Mucosa of descending colon (tissue), 3 donors: ENCODE results near the gene SCO2. TPM values are rescaled to one million over a fixed set of nuclear protein-coding genes. Genes with fewer than 3 reads are reported as not detected.
"Not testable (repeated sequence)": the region's sequence is repeated elsewhere in the genome, so short reads cannot be mapped to it uniquely, and the experiment has no call there.

Experiments
- ATAC-seq: fragments of 200-7000 bp; cut with Tn5 transposase; one replicate; pipeline ENCODE4 v1.9.1; 2020; ENCODE audit warnings: mild to moderate bottlenecking, moderate library complexity
- DNase-seq, 3 donors: peaks; one replicate each; pipeline ENCODE4 v3.0.0-alpha.2; 2020
- H3K36me3 ChIP-seq: fragments of 200-600 bp; one replicate; pipeline ENCODE4 v1.8.0; 2021; ENCODE audit warnings: low read depth, mild to moderate bottlenecking
- H3K4me1 ChIP-seq: fragments of 200-600 bp; one replicate; pipeline ENCODE4 v1.8.0; 2021; ENCODE audit warnings: low read depth, mild to moderate bottlenecking
- H3K4me3 ChIP-seq: fragments of 200-600 bp; one replicate; pipeline ENCODE4 v1.8.0; 2021; ENCODE audit warnings: mild to moderate bottlenecking
- H3K9me3 ChIP-seq: fragments of 200-600 bp; one replicate; pipeline ENCODE4 v1.8.0; 2021; ENCODE audit warnings: mild to moderate bottlenecking
- intact Hi-C, 2 donors: fragments of 100-400 bp; cut with DNase I in 1 of 2; cut with micrococcal nuclease in 1 of 2; formaldehyde crosslinking; loops; one replicate each; pipeline versions ENCODE4 v1.11.0 to v1.11.1; 2022; cut with DNase I, micrococcal nuclease
- total RNA-seq, 3 donors: library from RNA; stranded (reverse); fragmentation: NEBNext Ultra II Directional in 2 of 3; extraction: Animal tissue kit (Norgen Biotek cat#: 25700) in 2 of 3; gene quantifications; one replicate each; pipeline versions ENCODE4 v1.2.1 to v1.2.4, GENCODE V29; 2021 to 2023
- TF ChIP-seq, protein P1 (sequence below): fragments of 200-600 bp; IDR thresholded peaks from one replicate; pipeline ENCODE4 v1.8.0; 2022; ENCODE audit warnings: antibody characterized with exemption, mild to moderate bottlenecking
- donor health status: DM: no; HTN: no; CAD: no; lungs with moderate emphysema.
- donor health status: DM: no; HTN: no; CAD: no.
- donor health status: DM: no; HTN: yes; CAD: no.

Gene SCO2
- total RNA-seq, 3 donors from 2014 or later: 5.4 to 14.6 TPM; not detected in 1

- TF ChIP-seq, protein P1, sequence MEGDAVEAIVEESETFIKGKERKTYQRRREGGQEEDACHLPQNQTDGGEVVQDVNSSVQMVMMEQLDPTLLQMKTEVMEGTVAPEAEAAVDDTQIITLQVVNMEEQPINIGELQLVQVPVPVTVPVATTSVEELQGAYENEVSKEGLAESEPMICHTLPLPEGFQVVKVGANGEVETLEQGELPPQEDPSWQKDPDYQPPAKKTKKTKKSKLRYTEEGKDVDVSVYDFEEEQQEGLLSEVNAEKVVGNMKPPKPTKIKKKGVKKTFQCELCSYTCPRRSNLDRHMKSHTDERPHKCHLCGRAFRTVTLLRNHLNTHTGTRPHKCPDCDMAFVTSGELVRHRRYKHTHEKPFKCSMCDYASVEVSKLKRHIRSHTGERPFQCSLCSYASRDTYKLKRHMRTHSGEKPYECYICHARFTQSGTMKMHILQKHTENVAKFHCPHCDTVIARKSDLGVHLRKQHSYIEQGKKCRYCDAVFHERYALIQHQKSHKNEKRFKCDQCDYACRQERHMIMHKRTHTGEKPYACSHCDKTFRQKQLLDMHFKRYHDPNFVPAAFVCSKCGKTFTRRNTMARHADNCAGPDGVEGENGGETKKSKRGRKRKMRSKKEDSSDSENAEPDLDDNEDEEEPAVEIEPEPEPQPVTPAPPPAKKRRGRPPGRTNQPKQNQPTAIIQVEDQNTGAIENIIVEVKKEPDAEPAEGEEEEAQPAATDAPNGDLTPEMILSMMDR: no peak
- no peak for DNase-seq
- Histone ChIP-seq H3K4me3 (no peak overlapping the region), H3K36me3 (peaks cover 7% of the 10 kb centered on the region), H3K4me1 (peaks cover 32% of the 10 kb centered on the region), H3K9me3 (no peaks in the 10 kb centered on the region)
- intact Hi-C loops: no loop called here
- ATAC-seq: no peak
These were observed 2.0 kb downstream of the SCO2 start for GRCh38 chr22:50523458-50523805.

DNA sequence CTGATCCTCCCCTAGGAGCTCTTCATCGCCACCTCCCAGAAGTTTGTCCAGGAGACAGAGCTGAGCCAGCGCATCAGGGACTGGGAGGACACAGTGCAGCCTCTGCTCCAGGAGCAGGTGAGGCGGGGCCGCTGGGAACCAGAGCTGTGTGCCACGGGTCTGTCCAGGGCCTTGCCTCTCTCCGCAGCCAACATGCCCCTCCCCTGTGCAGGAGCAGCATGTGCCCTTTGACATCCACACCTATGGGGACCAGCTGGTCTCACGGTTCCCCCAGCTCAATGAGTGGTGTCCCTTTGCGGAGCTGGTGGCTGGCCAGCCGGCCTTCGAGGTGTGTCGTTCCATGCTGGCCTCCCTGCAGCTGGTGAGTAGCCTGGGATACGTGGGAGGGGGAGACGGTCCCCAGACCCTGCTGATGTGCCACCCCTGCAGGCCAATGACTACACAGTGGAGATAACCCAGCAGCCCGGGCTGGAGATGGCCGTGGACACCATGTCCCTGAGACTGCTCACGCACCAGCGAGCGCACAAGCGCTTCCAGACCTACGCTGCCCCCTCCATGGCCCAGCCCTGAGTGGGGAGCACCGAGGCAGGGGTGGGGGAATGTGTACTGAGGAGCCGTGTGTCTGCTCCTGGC is 2.5 kb downstream of the SCO2 start:
- Histone ChIP-seq H3K4me3 (no peak overlapping the region), H3K9me3 (no peaks in the 10 kb centered on the region), H3K4me1 (peaks cover 28% of the 10 kb centered on the region), H3K36me3 (peaks cover 7% of the 10 kb centered on the region)
- intact Hi-C loops: no loop called here
- DNase-seq (no peak), ATAC-seq (no peak)
- TF ChIP-seq, protein P1: no peak

- intact Hi-C loops: no loop called here
- H3K36me3 ChIP-seq: peaks cover 7% of the 10 kb centered on the region
These were observed 3.1 kb downstream of the SCO2 start for GRCh38 chr22:50522208-50522805.

GRCh38 chr22:50521710-50522109 is 3.7 kb downstream of the SCO2 start:
- intact Hi-C loops: no loop called here
- peaks cover 7% of the 10 kb centered on the region for H3K36me3 ChIP-seq

More at GRCh38 chr22:50522208-50522805, 3.1 kb downstream of the SCO2 start:
- DNase-seq (peak in 1 of 3 donors; percentile 47), ATAC-seq (no peak)
- no peaks in the 10 kb centered on the region for H3K9me3 ChIP-seq
- H3K4me3 ChIP-seq: no peak overlapping the region
- peaks cover 24% of the 10 kb centered on the region for H3K4me1 ChIP-seq
- TF ChIP-seq, protein P1: no peak

GRCh38 chr22:50520826-50521453 is 4.5 kb downstream of the SCO2 start:
- intact Hi-C loops: no loop called here
- H3K4me3 ChIP-seq: no peak overlapping the region
- H3K9me3 ChIP-seq: no peaks in the 10 kb centered on the region
- TF ChIP-seq, protein P1: no peak
- H3K4me1 ChIP-seq: peaks cover 18% of the 10 kb centered on the region
- peaks cover 7% of the 10 kb centered on the region for H3K36me3 ChIP-seq
- DNase-seq: no peak
- ATAC-seq: no peak

More at GRCh38 chr22:50521710-50522109, 3.7 kb downstream of the SCO2 start:
- no peaks in the 10 kb centered on the region for H3K9me3 ChIP-seq
- no peak overlapping the region for H3K4me3 ChIP-seq
- ATAC-seq: no peak
- peak in 1 of 3 donors; percentile 50 for DNase-seq
- TF ChIP-seq, protein P1: no peak
- peaks cover 18% of the 10 kb centered on the region for H3K4me1 ChIP-seq

- H3K36me3 ChIP-seq, H3K4me3 ChIP-seq, DNase-seq, intact Hi-C loops, ATAC-seq, H3K9me3 ChIP-seq: not testable (repeated sequence)
- peaks cover 18% of the 10 kb centered on the region for H3K4me1 ChIP-seq
These were observed 5.2 kb downstream of the SCO2 start for GRCh38 chr22:50520184-50520583.
